HG02588 (cell line): ENCODE measurements around the gene IFNA7.
A peak's percentile ranks its signal among the peaks of the same experiment; 100 is the strongest.
"Not testable (repeated sequence)": the region's sequence is repeated elsewhere in the genome, so short reads cannot be mapped to it uniquely, and the experiment has no call there.

Experiments
- ATAC-seq: cut with Tn5 transposase; IDR thresholded peaks from one replicate; pipeline ENCODE4 v1.9.1; 2021; ENCODE audit warnings: mild to moderate bottlenecking, moderate library complexity; ENCODE audit not compliant: unreplicated experiment

Gene IFNA7

GRCh38 chr9:21182810-21183736, 18.9 kb downstream of the IFNA7 start:
- peak; percentile 97 for ATAC-seq

- no peak for ATAC-seq
Observed at GRCh38 chr9:21174671-21175070, 27.3 kb downstream of the IFNA7 start.

- no peak for ATAC-seq
Observed at GRCh38 chr9:21172156-21172555, 29.8 kb downstream of the IFNA7 start.

- ATAC-seq: no peak
Observed at GRCh38 chr9:21171351-21171750, 30.7 kb downstream of the IFNA7 start.

- not testable (repeated sequence) for ATAC-seq
Observed at GRCh38 chr9:21166560-21166959, 35.4 kb downstream of the IFNA7 start, which contains the start of gene IFNA21. IFNA21 (minus strand) TSS chr9:21166660; CDS start chr9:21166612, 48 bp downstream.

- no peak for ATAC-seq
Observed at GRCh38 chr9:21165516-21165915, 36.5 kb downstream of the IFNA7 start.

GRCh38 chr9:21160178-21160577, 41.8 kb downstream of the IFNA7 start:
- peak; percentile 84 for ATAC-seq

- no peak for ATAC-seq
Observed at GRCh38 chr9:21155501-21155900, 46.5 kb downstream of the IFNA7 start.

GRCh38 chr9:21154018-21154608, 47.9 kb downstream of the IFNA7 start:
- peak; percentile 74 for ATAC-seq

- ATAC-seq: peak; percentile 29
Observed at GRCh38 chr9:21153336-21154017, 48.5 kb downstream of the IFNA7 start.
